Measurements from ENCODE around the gene PRTFDC1.
A peak's percentile ranks its signal among the peaks of the same experiment; 100 is the strongest.
"Not testable (repeated sequence)": the region's sequence is repeated elsewhere in the genome, so short reads cannot be mapped to it uniquely, and the experiment has no call there.

PRTFDC1 gene

DNA sequence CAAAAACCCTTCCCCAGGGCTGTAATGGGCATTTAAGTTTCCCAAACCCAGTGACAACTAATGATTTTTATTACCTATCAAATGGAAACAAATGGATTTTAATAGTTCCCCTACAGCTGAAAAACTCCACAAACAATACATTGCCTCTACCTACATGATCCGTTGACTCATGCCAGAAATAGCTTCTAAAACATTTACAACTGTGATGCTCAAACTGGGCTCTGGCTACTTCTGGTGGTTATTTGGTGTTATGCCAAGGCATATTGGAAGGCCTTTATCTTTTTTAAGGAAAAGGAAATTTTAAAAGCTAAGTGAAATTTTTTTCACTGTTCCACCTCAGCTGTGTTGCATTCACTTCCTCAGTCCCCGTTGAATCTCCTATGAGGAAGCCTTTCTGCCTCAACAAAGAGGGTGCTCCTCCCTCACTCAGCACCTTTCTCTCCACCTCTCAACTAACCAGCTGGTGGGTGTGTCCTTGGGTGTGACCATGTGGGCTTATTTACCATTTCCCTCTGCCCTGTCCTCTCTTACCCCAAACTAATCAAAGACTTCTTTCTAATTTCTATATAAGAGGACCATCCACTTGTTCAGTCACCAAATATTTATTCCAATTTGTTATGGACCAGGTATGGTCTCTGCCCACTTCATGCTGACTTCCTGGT lies 82.9 kb downstream of the PRTFDC1 start:
- DNase-seq = no peak

GRCh38 chr10:24866604-24867583 lies 85.5 kb downstream of the PRTFDC1 start:
- DNase-seq = peak; percentile 90

GRCh38 chr10:24865783-24866182 lies 86.6 kb downstream of the PRTFDC1 start:
- no peak for DNase-seq

DNA sequence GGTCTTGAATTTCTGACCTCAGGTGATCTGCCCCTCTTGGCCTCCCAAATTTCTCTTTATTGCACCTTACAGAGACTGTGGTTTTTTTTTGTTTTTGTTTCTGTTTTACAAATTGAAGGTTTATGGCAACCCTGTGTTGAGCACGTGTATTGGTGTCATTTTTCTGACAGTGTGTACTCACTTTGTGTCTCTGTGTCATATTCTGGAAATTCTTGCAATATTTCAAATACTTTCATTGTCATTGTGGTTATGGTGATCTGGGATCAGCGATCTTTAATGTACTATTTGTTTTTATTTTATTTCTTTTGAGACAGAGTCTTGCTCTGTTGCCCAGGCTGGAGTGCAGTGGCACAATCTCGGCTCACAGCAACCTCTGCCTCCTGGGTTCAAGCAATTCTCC lies 89.8 kb downstream of the PRTFDC1 start:
- DNase-seq = no peak

DNA sequence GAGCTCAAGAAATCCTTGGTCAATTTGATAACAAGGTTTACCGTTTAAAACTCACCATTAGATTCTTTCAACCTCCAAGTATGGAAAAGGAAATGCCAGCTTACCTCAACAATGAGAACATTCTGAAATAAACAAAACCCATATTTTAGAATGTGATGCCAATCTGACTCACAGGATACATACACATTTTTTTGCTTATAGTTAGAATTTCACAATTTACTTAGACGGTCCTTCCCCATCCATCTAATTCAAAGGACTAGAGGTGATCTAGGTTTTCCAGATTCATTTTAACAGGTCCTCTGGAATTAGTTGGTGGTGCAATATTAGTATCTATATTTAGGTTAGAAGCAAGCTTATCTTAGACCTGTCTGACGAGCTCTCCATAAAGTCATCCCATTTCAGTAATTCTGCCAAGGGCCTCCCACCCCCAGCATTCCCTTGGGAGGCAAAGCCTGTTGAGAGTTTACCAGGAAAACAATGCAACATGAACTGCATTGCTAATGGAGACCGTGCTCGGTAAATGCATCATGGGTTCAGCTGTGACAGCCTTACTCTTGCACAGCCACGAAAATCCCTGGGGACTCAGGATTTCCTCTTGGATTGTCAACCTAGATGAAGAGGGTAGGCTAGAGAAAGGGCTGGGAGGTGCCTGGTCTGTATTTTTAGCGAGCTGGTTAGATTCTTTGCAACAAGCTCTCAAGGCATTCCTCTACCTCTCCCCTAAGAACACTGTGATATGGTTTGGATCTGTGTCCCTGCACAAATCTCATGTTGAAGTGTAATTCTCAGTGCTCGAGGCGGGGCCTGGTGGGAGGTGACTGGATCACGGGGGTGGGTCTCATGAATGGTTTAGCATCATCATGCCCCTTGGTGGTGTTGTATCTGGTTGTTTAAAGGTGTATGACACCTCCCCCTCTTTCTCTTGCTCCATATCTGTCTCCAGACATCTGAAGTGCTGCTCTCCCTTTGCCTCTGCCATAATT lies 93.8 kb downstream of the PRTFDC1 start:
- DNase-seq = no peak

DNA sequence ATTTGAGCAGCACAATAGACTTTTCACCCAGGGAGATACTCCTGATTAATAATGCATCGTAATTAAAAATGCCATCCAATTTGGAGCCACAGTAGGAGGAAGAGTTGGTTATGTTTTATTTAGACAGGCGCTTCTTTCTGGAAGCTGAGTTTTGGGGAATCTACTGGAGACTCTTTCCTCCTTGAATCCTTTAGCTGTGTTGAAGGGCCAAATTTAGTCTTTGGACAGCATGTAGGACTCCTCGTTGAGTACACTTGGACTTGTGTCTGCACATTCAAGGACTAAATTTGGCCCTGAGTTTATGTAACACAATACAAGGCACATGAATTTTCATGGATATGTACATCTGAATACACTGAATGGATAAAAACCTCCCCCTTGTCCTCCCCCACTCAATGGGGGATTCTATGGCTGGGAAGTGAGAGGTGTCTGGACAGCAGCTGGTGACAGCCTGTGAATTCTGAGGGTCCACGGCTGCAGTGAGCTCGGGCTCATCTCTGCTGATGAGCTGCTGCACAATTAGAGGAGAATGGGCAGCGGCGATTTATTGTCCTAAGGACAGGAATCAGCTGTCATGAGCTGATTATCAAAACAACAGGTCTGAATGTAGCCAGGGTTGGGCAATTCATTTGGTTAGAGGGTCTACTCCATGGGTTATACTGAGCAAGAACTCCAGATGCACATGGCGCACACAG lies 95.2 kb downstream of the PRTFDC1 start:
- no peak for DNase-seq

- no peak for DNase-seq
These were observed 98.2 kb downstream of the PRTFDC1 start for GRCh38 chr10:24854256-24854655.

GRCh38 chr10:24853661-24854060 lies 98.7 kb downstream of the PRTFDC1 start:
- no peak for DNase-seq

DNA sequence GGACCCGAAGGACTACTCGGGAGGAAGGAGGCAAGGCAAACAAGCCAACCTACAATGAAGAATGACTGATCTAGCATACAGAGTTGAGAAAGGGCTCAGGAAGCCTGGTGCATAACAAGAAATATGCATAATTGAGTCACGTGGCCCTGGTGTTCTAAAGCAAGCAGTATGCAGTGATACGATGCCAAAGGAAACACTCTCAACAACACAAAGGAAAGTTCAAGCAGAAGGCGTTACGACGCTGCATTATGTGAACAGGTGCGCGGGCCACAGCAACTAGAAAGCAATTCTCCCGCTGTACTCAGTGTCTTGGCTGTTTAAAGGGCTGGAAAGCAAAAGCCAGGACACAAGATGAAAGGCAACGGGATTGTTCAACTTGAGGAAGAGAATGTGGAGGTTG lies 100.8 kb downstream of the PRTFDC1 start:
- no peak for DNase-seq

DNA sequence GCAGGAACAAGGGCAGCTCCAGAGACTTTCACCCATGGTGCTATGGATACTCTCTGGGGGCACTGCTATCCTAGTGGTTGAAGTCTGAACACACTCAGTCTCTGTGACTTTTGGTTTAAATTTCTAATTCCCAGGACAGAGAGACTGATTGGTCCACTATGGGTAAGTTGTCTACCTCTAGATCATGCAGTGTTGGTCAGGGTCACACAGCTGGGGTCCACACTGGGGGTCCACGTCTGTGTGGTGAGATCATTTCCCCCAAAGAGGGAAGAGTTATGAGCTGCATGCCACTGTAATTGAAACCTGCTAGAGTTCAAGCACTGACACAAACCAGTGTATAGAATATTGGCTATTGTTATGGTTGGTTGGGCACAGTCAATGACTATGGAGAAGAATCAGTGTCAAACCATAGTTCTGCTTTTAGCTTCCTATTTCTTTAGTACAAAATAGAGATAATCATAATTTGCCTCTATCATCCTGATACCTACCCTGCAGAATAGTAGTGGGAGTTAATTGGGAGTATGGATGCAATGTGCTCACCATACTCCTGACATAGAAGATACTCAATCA lies 101.6 kb downstream of the PRTFDC1 start:
- DNase-seq = no peak

DNA sequence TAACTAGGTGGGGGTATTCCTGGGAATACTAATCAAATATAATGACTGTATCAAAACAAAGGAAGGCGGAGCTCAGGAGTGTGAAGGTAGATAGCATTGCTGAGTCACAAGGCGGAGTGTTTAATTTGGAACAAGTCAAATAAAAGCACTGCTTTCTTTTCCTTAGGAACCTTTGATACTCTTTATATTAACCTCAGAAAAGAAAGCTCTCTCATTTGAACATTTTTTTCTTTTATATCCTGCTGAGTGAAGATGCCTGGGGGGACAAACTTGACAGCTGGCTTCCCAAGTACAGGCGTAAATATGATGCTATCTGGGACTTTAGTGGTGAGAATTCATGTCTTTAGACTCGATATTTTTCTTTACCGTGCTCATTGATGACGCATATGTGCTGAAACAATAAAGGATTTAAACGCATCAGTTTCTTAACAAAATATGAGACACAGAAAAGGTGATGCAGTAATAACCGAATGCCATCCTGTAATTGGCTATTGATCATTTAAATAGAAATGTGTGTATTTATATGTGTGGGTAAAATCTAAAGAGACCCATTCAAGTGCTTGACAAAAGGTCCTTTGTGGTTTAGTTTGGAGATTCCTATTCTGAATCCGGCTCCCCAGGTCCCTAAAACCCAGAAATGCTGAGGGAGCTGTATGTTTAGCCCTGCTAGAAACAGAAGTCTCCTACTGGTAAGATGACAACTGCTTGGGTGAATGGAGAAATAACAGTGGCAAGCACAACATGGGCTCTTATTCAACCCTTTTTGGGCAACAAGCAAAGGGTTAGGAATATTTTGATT lies 102.7 kb downstream of the PRTFDC1 start:
- no peak for DNase-seq

GRCh38 chr10:24849051-24849450 lies 103.4 kb downstream of the PRTFDC1 start:
- DNase-seq = no peak

DNA sequence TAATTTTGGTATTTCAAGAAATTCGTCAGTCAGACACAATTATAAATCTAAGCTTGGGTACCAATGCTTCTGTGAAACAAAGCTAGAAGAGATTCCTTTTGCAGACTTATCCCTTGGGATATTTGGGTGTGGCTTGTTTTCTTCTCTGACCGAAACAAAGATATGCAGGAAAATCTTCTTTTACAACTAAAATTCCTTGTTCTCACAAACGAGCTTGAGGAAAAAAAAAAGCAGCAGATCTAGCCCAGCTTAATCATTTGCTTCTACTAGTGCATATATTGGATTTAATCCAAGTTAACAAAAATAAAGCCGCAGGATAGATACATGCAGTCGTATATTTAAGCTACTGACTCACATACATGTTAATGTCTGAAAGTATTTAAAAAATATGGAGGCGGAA lies 104.2 kb downstream of the PRTFDC1 start:
- DNase-seq = no peak

- DNase-seq = no peak
These were observed 105.0 kb downstream of the PRTFDC1 start for GRCh38 chr10:24847112-24848070.

- DNase-seq = no peak
These were observed 107.7 kb downstream of the PRTFDC1 start for GRCh38 chr10:24844742-24845141.

DNA sequence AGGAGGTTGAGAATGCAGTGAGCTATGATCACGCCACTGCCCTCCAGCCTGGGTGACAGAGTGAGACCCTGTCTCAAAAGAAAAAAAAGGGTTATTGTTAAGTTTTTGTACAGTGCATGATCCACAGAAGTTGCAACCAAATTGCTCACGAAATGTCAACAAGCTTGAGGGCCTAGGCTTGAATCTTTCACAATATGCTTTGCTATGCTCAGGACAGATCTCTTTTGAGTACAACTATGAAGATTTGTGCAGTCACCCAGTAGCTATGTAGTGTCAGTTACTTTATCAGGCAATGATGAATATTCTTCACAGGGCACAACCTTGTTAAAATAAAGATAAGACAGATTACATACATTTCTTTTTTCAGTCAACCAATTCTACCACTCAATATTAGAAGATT lies 109.2 kb downstream of the PRTFDC1 start:
- DNase-seq = no peak

DNA sequence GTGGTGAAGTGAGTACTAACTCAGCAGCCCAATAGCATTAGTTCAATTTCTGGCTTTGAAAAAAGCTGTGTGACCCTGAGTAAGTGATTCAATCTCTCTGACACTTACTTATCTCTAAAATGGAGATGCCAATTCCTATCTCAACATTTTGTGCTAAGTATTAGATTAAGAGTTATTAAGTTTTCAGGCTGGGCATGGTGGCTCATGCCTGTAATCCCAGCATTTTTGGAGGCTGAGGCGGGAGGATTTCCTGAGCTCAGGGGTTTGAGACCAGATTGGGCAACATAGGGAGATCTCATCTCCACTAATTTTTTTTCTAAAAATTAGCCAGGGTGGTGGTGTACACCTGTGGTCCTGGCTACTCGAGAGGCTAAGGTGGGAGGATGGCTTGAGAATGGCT lies 109.5 kb downstream of the PRTFDC1 start:
- DNase-seq = no peak

- DNase-seq = no peak
These were observed 110.9 kb downstream of the PRTFDC1 start for GRCh38 chr10:24841530-24841929.

GRCh38 chr10:24840784-24841183 lies 111.6 kb downstream of the PRTFDC1 start:
- no peak for DNase-seq

GRCh38 chr10:24837781-24838180 lies 114.6 kb downstream of the PRTFDC1 start:
- DNase-seq = not testable (repeated sequence)

All from suppressor macrophage treated with lipopolysaccharide for 4 hours (primary cell).